Heart right ventricle (tissue), 16 donors: ENCODE data around the gene CPED1. TPM values are rescaled to one million over a fixed set of nuclear protein-coding genes. Genes with fewer than 3 reads are reported as not detected.

Source experiments
- ATAC-seq, 8 donors: fragments of 200-7000 bp; cut with Tn5 transposase; one replicate each; pipeline ENCODE4 v1.9.1; 2020; ENCODE audit warnings: mild to moderate bottlenecking in 8 of 8, moderate library complexity in 8 of 8, moderate number of reproducible peaks in 1 of 8
- DNase-seq, 2 donors: peaks; one replicate each; pipeline ENCODE4 v3.0.0-alpha.2; 2020
- H3K27ac ChIP-seq, 10 donors: fragments of 200-600 bp; sonication (generic) in 2 of 10; one replicate each; pipeline versions ENCODE4 v1.5.0 to v1.8.0; 2020 to 2022; ENCODE audit warnings: mild to moderate bottlenecking in 3 of 10
- H3K27me3 ChIP-seq, 7 donors: fragments of 200-600 bp; one replicate each; pipeline ENCODE4 v1.8.0; 2021 to 2022; ENCODE audit warnings: mild to moderate bottlenecking in 2 of 7
- H3K36me3 ChIP-seq, 9 donors: fragments of 200-600 bp; sonication (generic) in 1 of 9; one replicate each; pipeline versions ENCODE4 v1.5.0 to v1.8.0; 2020 to 2022; ENCODE audit warnings: mild to moderate bottlenecking in 2 of 9
- H3K4me1 ChIP-seq, 9 donors: fragments of 200-600 bp; sonication (generic) in 1 of 9; one replicate each; pipeline versions ENCODE4 v1.5.0 to v1.8.0; 2020 to 2022; ENCODE audit warnings: mild to moderate bottlenecking in 4 of 9
- H3K4me3 ChIP-seq, 10 donors: fragments of 200-600 bp; sonication (generic) in 2 of 10; one replicate each; pipeline versions ENCODE4 v1.5.0 to v1.8.0; 2020 to 2022; ENCODE audit warnings: mild to moderate bottlenecking in 7 of 10, moderate library complexity in 2 of 10
- H3K9me3 ChIP-seq, 11 donors: fragments of 200-600 bp in 10 of 11; sonication (generic) in 2 of 11; one replicate each; pipeline versions ENCODE4 v1.5.0 to v1.8.0; 2013 to 2022; ENCODE audit warnings: mild to moderate bottlenecking in 2 of 11, control low read depth in 1 of 11, moderate library complexity in 1 of 11
- CTCF ChIP-seq, 9 donors: fragments of 200-600 bp; sonication (generic) in 2 of 9; IDR thresholded peaks; one replicate each; pipeline versions ENCODE4 v1.5.0 to v1.8.0; 2021 to 2022; ENCODE audit warnings: antibody characterized with exemption in 9 of 9, mild to moderate bottlenecking in 5 of 9, moderate library complexity in 1 of 9
- WGBS, 2 donors: extraction: QIAGEN DNeasy Blood & Tissue Kit; methylation state at CpG; one replicate each; pipeline ENCODE4 v1.1.7; 2013; ENCODE audit warnings: inconsistent platforms in 1 of 2; 5-methylcytosine and 5-hydroxymethylcytosine counted together
- intact Hi-C, 10 donors: fragments of 100-400 bp; cut with DNase I; formaldehyde crosslinking; loops; one replicate each; pipeline versions ENCODE4 v1.11.1 to v1.14.2; 2022
- polyA plus RNA-seq, 2 donors: library from polyadenylated mRNA; stranded (reverse); fragments of 200-250 nt; gene quantifications; one replicate each; pipeline ENCODE4 v1.2.3, GENCODE V29; 2013
- total RNA-seq, 10 donors: library from RNA; stranded (reverse); fragmentation: NEBNext Ultra II Directional in 3 of 10; extraction: Animal tissue kit (Norgen Biotek cat#: 25700) in 3 of 10; gene quantifications; one replicate each; pipeline versions ENCODE4 v1.2.1 to v1.2.4, GENCODE V29; 2021 to 2023
- donor health status: Arrhythmogenic right ventricular cardiomyopathy.
- donor health status: ischemic (EF 13 %, LVEDD 7.1; RV severe dilation, severe dysfunction).
- donor health status: healthy with polysubstance abuse.
- donor health status: DM: no; HTN: yes; CAD: no.
- donor health status: DM: no; HTN: no; CAD: no.
- donor health status: ischemic (EF 25% LVEDD 6.9; RV normal size, moderate dysfunction).
- donor health status: ischemic (EF 25% LVEDD 5.7; RV mildly dilated, moderate dysfunction).
- donor health status: healthy.
- donor health status: DM: yes; HTN: yes; CAD: no.
- donor health status: Ischemic cardiomyopathy.
- donor health status: ischemic (EF 35%, LVEDD 5.7; RV mildly dilated, moderate dysfunction).
- donor health status: nonischemic (EF 11% LVEDD 7.7; RV severe dilation, severe dysfunction).
- donor health status: DM: yes; HTN: yes; CAD: no.
- donor health status: PGD.
- donor health status: ischemic (EF 29% LVEDD 5.4; RV normal size, mild dysfunction).
- donor health status: nonischemic (EF 23%, LVEDD 6.1; RV moderate dilation, normal function).

Gene CPED1
- total and polyA plus RNA-seq, 12 donors = 3.9 to 56.5 (median 31.2) TPM

- Histone ChIP-seq H3K4me1 (no peaks in the 10 kb centered on the region), H3K27me3 (no peaks in the 10 kb centered on the region), H3K36me3 (peaks cover 0 to 67% (median 13%) of the 10 kb centered on the region in 9 donors), H3K27ac (no peak overlapping the region), H3K9me3 (peaks cover 0 to 4% (median 0%) of the 10 kb centered on the region in 11 donors), H3K4me3 (no peak overlapping the region)
- TF ChIP-seq CTCF (IDR thresholded peaks at IDR 0.05) = no peak
- 67 to 68% methylated on average over 1 of the region's 1 CpG for WGBS, 2 donors
- no peak for DNase-seq
- no peak for ATAC-seq
- intact Hi-C loops = loop anchor here in 1 of 10 donors (10.0 kb wide), 1 partner anchor 57 kb away; the partner anchor contains the start of gene WNT16
Measured at GRCh38 chr7:121267612-121268011, 279.1 kb downstream of the CPED1 start.

GRCh38 chr7:121269798-121270197, 281.3 kb downstream of the CPED1 start:
- Histone ChIP-seq H3K4me1 (no peaks in the 10 kb centered on the region), H3K27ac (no peak overlapping the region), H3K27me3 (no peaks in the 10 kb centered on the region), H3K4me3 (no peak overlapping the region), H3K36me3 (peaks cover 0 to 88% (median 13%) of the 10 kb centered on the region in 9 donors), H3K9me3 (peaks cover 0 to 4% (median 0%) of the 10 kb centered on the region in 11 donors)
- 92 to 94% methylated on average over 3 of the region's 3 CpGs for WGBS, 2 donors
- DNase-seq = no peak
- ATAC-seq = no peak
- TF ChIP-seq CTCF (IDR thresholded peaks at IDR 0.05) = no peak
- intact Hi-C loops = loop anchor here in 1 of 10 donors (10.0 kb wide), 1 partner anchor 55 kb away; the partner anchor contains the start of gene WNT16

- no peak for DNase-seq
- Histone ChIP-seq H3K27me3 (no peaks in the 10 kb centered on the region), H3K27ac (no peak overlapping the region), H3K9me3 (peaks cover 0 to 4% (median 0%) of the 10 kb centered on the region in 11 donors), H3K4me3 (no peak overlapping the region), H3K4me1 (no peaks in the 10 kb centered on the region), H3K36me3 (peaks cover 0 to 81% (median 12%) of the 10 kb centered on the region in 9 donors)
- intact Hi-C loops = no loop called here
- no peak for TF ChIP-seq CTCF (IDR thresholded peaks at IDR 0.05)
- 92 to 93% methylated on average over 2 of the region's 2 CpGs for WGBS, 2 donors
- no peak for ATAC-seq
Measured at GRCh38 chr7:121271098-121271497, 282.6 kb downstream of the CPED1 start.

GRCh38 chr7:121271916-121272315, 283.4 kb downstream of the CPED1 start:
- Histone ChIP-seq H3K27me3 (no peaks in the 10 kb centered on the region), H3K36me3 (peaks cover 0 to 79% (median 3%) of the 10 kb centered on the region in 9 donors), H3K9me3 (peaks cover 0 to 4% (median 0%) of the 10 kb centered on the region in 11 donors), H3K27ac (no peak overlapping the region), H3K4me3 (no peak overlapping the region), H3K4me1 (no peaks in the 10 kb centered on the region)
- no peak for DNase-seq
- WGBS, 2 donors = 94 to 96% methylated on average over 2 of the region's 2 CpGs
- intact Hi-C loops = no loop called here
- ATAC-seq = no peak
- no peak for TF ChIP-seq CTCF (IDR thresholded peaks at IDR 0.05)
